Measurements from ENCODE around the gene TLX2. TPM values are rescaled to one million over a fixed set of nuclear protein-coding genes. Genes with fewer than 3 reads are reported as not detected.

The TLX2 gene
- total and polyA plus RNA-seq, 2 of the 13 experiments (the other 11 are each of a cell fraction or from before 2014, with no cell fraction given), result 0.05 to 0.20 TPM

GRCh38 chr2:74507145-74507925, 6.9 kb upstream of the TLX2 start, which contains the start of gene PCGF1 (continued):
- 0 out of 2 replicates have a peak, but pooled peaks have one; percentile 11 for TF ChIP-seq ZKSCAN1 (IDR thresholded peaks at IDR 0.05; ENCODE audit: low read length)
- no peak; the same call in 1 of the 2 replicates for TF ChIP-seq CERS6 (CRISPR knock-in tag; IDR thresholded peaks at IDR 0.05)
- peak; percentile 87 for TF ChIP-seq FOXK1 (CRISPR knock-in tag; IDR thresholded peaks at IDR 0.05; ENCODE audit: borderline replicate concordance, low read depth)
- TF ChIP-seq DRAP1 (CRISPR knock-in tag; IDR thresholded peaks at IDR 0.05), result peak; percentile 80
- peak; percentile 68; the same call in 1 of the 2 replicates for TF ChIP-seq MED13 (CRISPR knock-in tag; IDR thresholded peaks at IDR 0.05)
- TF ChIP-seq HDAC6 (IDR thresholded peaks at IDR 0.05; ENCODE audit: low read depth, low read length), result no peak
- peak; percentile 25 for TF ChIP-seq PHF5A (CRISPR knock-in tag; IDR thresholded peaks at IDR 0.05; ENCODE audit: low read depth, unreplicated experiment)
- TF ChIP-seq ZNF609 (CRISPR knock-in tag; IDR thresholded peaks at IDR 0.05; ENCODE audit: borderline replicate concordance), result no peak; the same call in 1 of the 2 replicates
- no peak for TF ChIP-seq ZNF816 (CRISPR knock-in tag; IDR thresholded peaks at IDR 0.05; ENCODE audit: borderline replicate concordance)
- no peak for TF ChIP-seq ZNF124 (CRISPR knock-in tag; IDR thresholded peaks at IDR 0.05)
- no peak for TF ChIP-seq ELK4 (CRISPR knock-in tag; IDR thresholded peaks at IDR 0.05; ENCODE audit: borderline replicate concordance)
- TF ChIP-seq SALL2 (CRISPR knock-in tag; IDR thresholded peaks at IDR 0.05), result peak; percentile 98
- no peak for TF ChIP-seq ZNF790 (CRISPR knock-in tag; IDR thresholded peaks at IDR 0.05; ENCODE audit: borderline replicate concordance)
- TF ChIP-seq XRCC5 (optimal IDR thresholded peaks at IDR 0.05; ENCODE audit: low read length), result peak; percentile 94
- TF ChIP-seq RAD51 (IDR thresholded peaks at IDR 0.05; ENCODE audit: borderline replicate concordance), result no peak
- TF ChIP-seq ZNF205 (CRISPR knock-in tag; IDR thresholded peaks at IDR 0.05), result peak; percentile 71; the same call in 1 of the 2 replicates
- peak; percentile 35; the same call in 1 of the 2 replicates for TF ChIP-seq ZNF280B (CRISPR knock-in tag; IDR thresholded peaks at IDR 0.05; ENCODE audit: borderline replicate concordance)

Data from HepG2 (cell line).